Measurements from ENCODE around the gene SLC27A5. TPM values are rescaled to one million over a fixed set of nuclear protein-coding genes. Genes with fewer than 3 reads are reported as not detected.
"Not testable (repeated sequence)": the region's sequence is repeated elsewhere in the genome, so short reads cannot be mapped to it uniquely, and the experiment has no call there.

Gene SLC27A5
- total and polyA plus RNA-seq, 2 experiments from 2014 or later, result 16.2 to 35.5 TPM

DNA sequence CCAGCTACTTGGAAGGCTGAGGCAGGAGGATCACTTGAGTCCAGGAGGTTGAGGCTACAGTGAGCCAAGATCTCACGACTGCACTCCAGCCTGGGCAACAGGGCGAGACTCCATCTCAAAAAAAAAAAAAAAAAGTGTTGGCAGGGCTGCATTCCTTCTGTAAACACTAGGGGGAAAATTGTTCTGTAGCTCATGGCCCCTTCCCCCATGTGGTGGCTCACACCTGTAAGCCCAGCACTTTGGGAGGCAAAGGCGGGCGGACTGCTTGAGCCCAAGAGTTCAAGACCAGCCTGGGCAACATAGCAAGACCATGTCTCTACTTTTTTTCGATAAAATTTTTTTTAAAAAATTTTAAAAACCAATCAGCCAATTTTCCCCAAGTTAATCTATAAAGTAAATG is 27.4 kb downstream of the SLC27A5 start:
- not testable (repeated sequence) for H4K20me1 ChIP-seq (replicated peaks; ENCODE audit: insufficient read depth); H3K4me3 ChIP-seq; H3K4me1 Mint-ChIP-seq; H3K9me3 Mint-ChIP-seq; H3F3A ChIP-seq (replicated peaks; ENCODE audit: low read depth); H2AFZ ChIP-seq; H3K27me3 Mint-ChIP-seq (ENCODE audit: insufficient read depth, low read depth, poor library complexity); ATAC-seq; H3K36me3 Mint-ChIP-seq (ENCODE audit: low read depth); H3K9me2 ChIP-seq (ENCODE audit: insufficient read depth); H3K79me2 ChIP-seq (replicated peaks; ENCODE audit: insufficient read depth); H3K27ac ChIP-seq (ENCODE audit: low read depth); H3K27me3 ChIP-seq (ENCODE audit: insufficient read depth); H3K36me3 ChIP-seq (ENCODE audit: insufficient read depth); H3K4me3 Mint-ChIP-seq; H3K4me2 ChIP-seq; H3K4me1 ChIP-seq (ENCODE audit: insufficient read depth); H3K27ac Mint-ChIP-seq
- peak; percentile 37 for DNase-seq (ENCODE audit: low spot score)
- TF ChIP-seq CTCF (conservative IDR thresholded peaks at IDR 0.05; ENCODE audit: low read depth in 2 of 2), result peak in 1 of 2 experiments; percentile 41; a peak in 2 of 4 replicates

- no peak for ATAC-seq
- Histone ChIP-seq H3K9me2 (ENCODE audit: insufficient read depth) (no peaks in the 10 kb centered on the region), H3K27ac (ENCODE audit: low read depth) (no peak overlapping the region), H3K36me3 (ENCODE audit: insufficient read depth) (no peaks in the 10 kb centered on the region), H4K20me1 (replicated peaks; ENCODE audit: insufficient read depth) (peaks cover 4% of the 10 kb centered on the region; the same call in 1 of the 2 replicates), H3K4me2 (no peak overlapping the region), H2AFZ (no peak overlapping the region), H3K4me3 (no peak overlapping the region), H3K4me1 (ENCODE audit: insufficient read depth) (no peaks in the 10 kb centered on the region), H3K79me2 (replicated peaks; ENCODE audit: insufficient read depth) (no peaks in the 10 kb centered on the region), H3K27me3 (ENCODE audit: insufficient read depth) (no peaks in the 10 kb centered on the region), H3F3A (replicated peaks; ENCODE audit: low read depth) (no peaks in the 10 kb centered on the region)
- no peaks in the 10 kb centered on the region for H3K4me1 Mint-ChIP-seq
- no peak for TF ChIP-seq CTCF (conservative IDR thresholded peaks at IDR 0.05; ENCODE audit: low read depth in 2 of 2)
- no peak for TF ChIP-seq POLR2AphosphoS5 (IDR thresholded peaks at IDR 0.05; ENCODE audit: low read depth)
- no peak for TF ChIP-seq NANOG (IDR thresholded peaks at IDR 0.05; ENCODE audit: borderline replicate concordance)
- no peak overlapping the region for H3K27ac Mint-ChIP-seq
- no peak overlapping the region for H3K4me3 Mint-ChIP-seq
- H3K27me3 Mint-ChIP-seq (ENCODE audit: insufficient read depth, low read depth, poor library complexity), result no peaks in the 10 kb centered on the region
- no peak for DNase-seq (ENCODE audit: low spot score)
- H3K9me3 Mint-ChIP-seq, result no peaks in the 10 kb centered on the region; the same call in 2 of the 3 replicates
- no peaks in the 10 kb centered on the region; the same call in 2 of the 3 replicates for H3K36me3 Mint-ChIP-seq (ENCODE audit: low read depth)
Measured at GRCh38 chr19:58483776-58484175, 28.0 kb downstream of the SLC27A5 start.

DNA sequence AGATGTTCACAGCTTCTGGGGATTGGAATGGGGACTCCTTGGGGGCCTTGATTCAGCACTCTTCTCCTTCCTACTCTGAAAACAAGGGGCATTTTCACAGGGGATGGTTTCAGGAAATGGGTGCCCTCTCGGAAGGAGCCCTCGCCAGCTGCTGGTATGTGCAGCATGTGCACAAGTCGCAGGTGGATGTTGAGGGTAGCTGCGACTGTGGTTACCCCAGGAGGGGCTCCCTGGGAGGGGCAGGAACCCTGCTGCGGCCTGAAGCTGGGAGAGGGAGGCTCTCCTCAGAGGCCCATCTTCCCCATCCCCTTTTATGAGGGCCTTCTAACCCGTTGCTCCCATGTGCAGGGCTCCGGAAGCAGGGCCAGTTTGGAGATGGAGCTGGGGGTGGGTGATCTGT is 29.4 kb downstream of the SLC27A5 start:
- Mint-ChIP-seq H3K4me3 (no peak overlapping the region), H3K36me3 (ENCODE audit: low read depth) (no peaks in the 10 kb centered on the region; the same call in 2 of the 3 replicates), H3K9me3 (no peaks in the 10 kb centered on the region; the same call in 2 of the 3 replicates), H3K4me1 (no peaks in the 10 kb centered on the region), H3K27ac (no peak overlapping the region), H3K27me3 (ENCODE audit: insufficient read depth, low read depth, poor library complexity) (peaks cover 6% of the 10 kb centered on the region)
- no peak for ATAC-seq
- H4K20me1 ChIP-seq (replicated peaks; ENCODE audit: insufficient read depth), result peaks cover 4% of the 10 kb centered on the region; the same call in 1 of the 2 replicates
- no peak for DNase-seq (ENCODE audit: low spot score)
- H3K27ac ChIP-seq (ENCODE audit: low read depth), result no peak overlapping the region
- H3K79me2 ChIP-seq (replicated peaks; ENCODE audit: insufficient read depth), result no peaks in the 10 kb centered on the region
- H3K27me3 ChIP-seq (ENCODE audit: insufficient read depth), result no peaks in the 10 kb centered on the region
- H3K4me2 ChIP-seq, result no peak overlapping the region
- no peaks in the 10 kb centered on the region for H3K36me3 ChIP-seq (ENCODE audit: insufficient read depth)
- H2AFZ ChIP-seq, result no peak overlapping the region
- H3F3A ChIP-seq (replicated peaks; ENCODE audit: low read depth), result no peaks in the 10 kb centered on the region
- H3K4me1 ChIP-seq (ENCODE audit: insufficient read depth), result no peaks in the 10 kb centered on the region
- H3K4me3 ChIP-seq, result no peak overlapping the region
- H3K9me2 ChIP-seq (ENCODE audit: insufficient read depth), result no peaks in the 10 kb centered on the region
- TF ChIP-seq CTCF (conservative IDR thresholded peaks at IDR 0.05; ENCODE audit: low read depth in 2 of 2) (no peak), ZNF114 (CRISPR knock-in tag; IDR thresholded peaks at IDR 0.05) (no peak), NANOG (IDR thresholded peaks at IDR 0.05; ENCODE audit: borderline replicate concordance) (no peak), CREB1 (CRISPR knock-in tag; IDR thresholded peaks at IDR 0.05; ENCODE audit: low read depth) (no peak), POLR2AphosphoS5 (IDR thresholded peaks at IDR 0.05; ENCODE audit: low read depth) (no peak), EZH2phosphoT487 (IDR thresholded peaks at IDR 0.05; ENCODE audit: unreplicated experiment) (no peak), ZNF331 (CRISPR knock-in tag; IDR thresholded peaks at IDR 0.05; ENCODE audit: low read depth) (no peak), EZH2 (IDR thresholded peaks at IDR 0.05; ENCODE audit: low read depth, unreplicated experiment) (no peak)

Data from GM23338 (cell line).